ENCODE data around the gene RXFP1.
A peak's percentile ranks its signal among the peaks of the same experiment; 100 is the strongest.

Gene RXFP1

GRCh38 chr4:158664806-158665205, 143.1 kb downstream of the RXFP1 start:
- Histone ChIP-seq H3K9me3 (ENCODE audit: low read depth, low read length) (no peaks in the 10 kb centered on the region), H3K27ac (no peak overlapping the region), H3K36me3 (ENCODE audit: insufficient read depth, low read length) (peaks cover 37% of the 10 kb centered on the region), H3K9ac (ENCODE audit: insufficient read length) (no peak overlapping the region), H3K4me3 (no peak overlapping the region)
- DNase-seq (ENCODE audit: low read depth, low spot score), result no peak
- TF ChIP-seq POLR2AphosphoS5 (IDR thresholded peaks at IDR 0.05; ENCODE audit: borderline replicate concordance, low read depth, low read length) (no peak), FOXP2 (optimal IDR thresholded peaks at IDR 0.05; ENCODE audit: control extremely low read depth, extremely low read length, insufficient read depth) (no peak), EZH2 (IDR thresholded peaks at IDR 0.05) (no peak)

GRCh38 chr4:158666892-158667291, 145.2 kb downstream of the RXFP1 start:
- H3K4me3 ChIP-seq, result no peak overlapping the region
- TF ChIP-seq POLR2AphosphoS5 (IDR thresholded peaks at IDR 0.05; ENCODE audit: borderline replicate concordance, low read depth, low read length), result no peak
- TF ChIP-seq FOXP2 (optimal IDR thresholded peaks at IDR 0.05; ENCODE audit: control extremely low read depth, extremely low read length, insufficient read depth), result no peak
- TF ChIP-seq EZH2 (IDR thresholded peaks at IDR 0.05), result no peak
- no peaks in the 10 kb centered on the region for H3K9me3 ChIP-seq (ENCODE audit: low read depth, low read length)
- no peak overlapping the region for H3K27ac ChIP-seq
- H3K9ac ChIP-seq (ENCODE audit: insufficient read length), result no peak overlapping the region
- H3K36me3 ChIP-seq (ENCODE audit: insufficient read depth, low read length), result peaks cover 37% of the 10 kb centered on the region
- no peak for DNase-seq (ENCODE audit: low read depth, low spot score)

- TF ChIP-seq FOXP2 (optimal IDR thresholded peaks at IDR 0.05; ENCODE audit: control extremely low read depth, extremely low read length, insufficient read depth) (no peak), POLR2AphosphoS5 (IDR thresholded peaks at IDR 0.05; ENCODE audit: borderline replicate concordance, low read depth, low read length) (no peak), EZH2 (IDR thresholded peaks at IDR 0.05) (no peak)
- Histone ChIP-seq H3K27ac (no peak overlapping the region), H3K9ac (ENCODE audit: insufficient read length) (no peak overlapping the region), H3K9me3 (ENCODE audit: low read depth, low read length) (no peaks in the 10 kb centered on the region), H3K4me3 (no peak overlapping the region), H3K36me3 (ENCODE audit: insufficient read depth, low read length) (peaks cover 37% of the 10 kb centered on the region)
- DNase-seq (ENCODE audit: low read depth, low spot score), result no peak
Measured at GRCh38 chr4:158667651-158668198, 146.0 kb downstream of the RXFP1 start.

- Histone ChIP-seq H3K9ac (ENCODE audit: insufficient read length) (no peak overlapping the region), H3K27ac (no peak overlapping the region), H3K9me3 (ENCODE audit: low read depth, low read length) (no peaks in the 10 kb centered on the region), H3K4me3 (no peak overlapping the region), H3K36me3 (ENCODE audit: insufficient read depth, low read length) (peaks cover 37% of the 10 kb centered on the region)
- no peak for DNase-seq (ENCODE audit: low read depth, low spot score)
- TF ChIP-seq POLR2AphosphoS5 (IDR thresholded peaks at IDR 0.05; ENCODE audit: borderline replicate concordance, low read depth, low read length), result no peak
- TF ChIP-seq EZH2 (IDR thresholded peaks at IDR 0.05), result no peak
- no peak for TF ChIP-seq FOXP2 (optimal IDR thresholded peaks at IDR 0.05; ENCODE audit: control extremely low read depth, extremely low read length, insufficient read depth)
Measured at GRCh38 chr4:158669310-158669709, 147.6 kb downstream of the RXFP1 start.

- Histone ChIP-seq H3K27ac (peak overlapping the region; percentile 80), H3K4me3 (peak overlapping the region; percentile 97), H3K36me3 (ENCODE audit: insufficient read depth, low read length) (peaks cover 23% of the 10 kb centered on the region), H3K9me3 (ENCODE audit: low read depth, low read length) (no peaks in the 10 kb centered on the region), H3K9ac (ENCODE audit: insufficient read length) (peak overlapping the region; percentile 81)
- TF ChIP-seq EZH2 (IDR thresholded peaks at IDR 0.05) (no peak), FOXP2 (optimal IDR thresholded peaks at IDR 0.05; ENCODE audit: control extremely low read depth, extremely low read length, insufficient read depth) (no peak), POLR2AphosphoS5 (IDR thresholded peaks at IDR 0.05; ENCODE audit: borderline replicate concordance, low read depth, low read length) (no peak)
- peak; percentile 42 for DNase-seq (ENCODE audit: low read depth, low spot score)
Measured at GRCh38 chr4:158670975-158671664, 149.4 kb downstream of the RXFP1 start.

GRCh38 chr4:158671665-158671914, 149.9 kb downstream of the RXFP1 start, which contains the start of gene C4orf46:
TSS of gene C4orf46 (minus strand) at chr4:158671887. CDS start at chr4:158671801, 86 bp downstream.
- Histone ChIP-seq H3K4me3 (peak within 1 kb of the TSS; percentile 97), H3K27ac (peak within 1 kb of the TSS; percentile 80), H3K9ac (ENCODE audit: insufficient read length) (peak within 1 kb of the TSS; percentile 81), H3K9me3 (ENCODE audit: low read depth, low read length) (no peaks in the 10 kb centered on the region), H3K36me3 (ENCODE audit: insufficient read depth, low read length) (peaks cover 22% of the 10 kb centered on the region)
- no peak for TF ChIP-seq FOXP2 (optimal IDR thresholded peaks at IDR 0.05; ENCODE audit: control extremely low read depth, extremely low read length, insufficient read depth)
- peak; percentile 48; the same call in 1 of the 2 replicates for TF ChIP-seq POLR2AphosphoS5 (IDR thresholded peaks at IDR 0.05; ENCODE audit: borderline replicate concordance, low read depth, low read length)
- no peak for DNase-seq (ENCODE audit: low read depth, low spot score)

GRCh38 chr4:158671915-158672806, 150.5 kb downstream of the RXFP1 start, which contains the start of gene ETFDH:
TSS of gene ETFDH (plus strand) at chr4:158672296. CDS start at chr4:158672457, 161 bp downstream.
- peak within 1 kb of the TSS; percentile 81 for H3K9ac ChIP-seq (ENCODE audit: insufficient read length)
- H3K4me3 ChIP-seq, result peak within 1 kb of the TSS; percentile 97
- peaks cover 17% of the 10 kb centered on the region for H3K36me3 ChIP-seq (ENCODE audit: insufficient read depth, low read length)
- no peaks in the 10 kb centered on the region for H3K9me3 ChIP-seq (ENCODE audit: low read depth, low read length)
- TF ChIP-seq EZH2 (IDR thresholded peaks at IDR 0.05), result no peak
- peak; percentile 80 for TF ChIP-seq POLR2AphosphoS5 (IDR thresholded peaks at IDR 0.05; ENCODE audit: borderline replicate concordance, low read depth, low read length)
- TF ChIP-seq FOXP2 (optimal IDR thresholded peaks at IDR 0.05; ENCODE audit: control extremely low read depth, extremely low read length, insufficient read depth), result no peak
- peak within 1 kb of the TSS; percentile 80 for H3K27ac ChIP-seq
- peak; percentile 94 for DNase-seq (ENCODE audit: low read depth, low spot score)

GRCh38 chr4:158673633-158674032, 152.0 kb downstream of the RXFP1 start:
- no peak for DNase-seq (ENCODE audit: low read depth, low spot score)
- Histone ChIP-seq H3K9me3 (ENCODE audit: low read depth, low read length) (no peaks in the 10 kb centered on the region), H3K9ac (ENCODE audit: insufficient read length) (no peak overlapping the region), H3K36me3 (ENCODE audit: insufficient read depth, low read length) (peaks cover 7% of the 10 kb centered on the region), H3K27ac (no peak overlapping the region), H3K4me3 (no peak overlapping the region)
- TF ChIP-seq FOXP2 (optimal IDR thresholded peaks at IDR 0.05; ENCODE audit: control extremely low read depth, extremely low read length, insufficient read depth) (no peak), EZH2 (IDR thresholded peaks at IDR 0.05) (no peak), POLR2AphosphoS5 (IDR thresholded peaks at IDR 0.05; ENCODE audit: borderline replicate concordance, low read depth, low read length) (no peak)
